SIG-M5 treated with dmso at 0.1 percent for 504 hours (cell line): Measurements from ENCODE around the gene ATG16L2.
A peak's percentile ranks its signal among the peaks of the same experiment; 100 is the strongest.

ENCODE experiments used
- DNase-seq: peaks from one replicate; lab custom pipeline; 2025; ENCODE audit not compliant: unreplicated experiment; lab: John Stamatoyannopoulos, UW

ATG16L2 gene, protein sequence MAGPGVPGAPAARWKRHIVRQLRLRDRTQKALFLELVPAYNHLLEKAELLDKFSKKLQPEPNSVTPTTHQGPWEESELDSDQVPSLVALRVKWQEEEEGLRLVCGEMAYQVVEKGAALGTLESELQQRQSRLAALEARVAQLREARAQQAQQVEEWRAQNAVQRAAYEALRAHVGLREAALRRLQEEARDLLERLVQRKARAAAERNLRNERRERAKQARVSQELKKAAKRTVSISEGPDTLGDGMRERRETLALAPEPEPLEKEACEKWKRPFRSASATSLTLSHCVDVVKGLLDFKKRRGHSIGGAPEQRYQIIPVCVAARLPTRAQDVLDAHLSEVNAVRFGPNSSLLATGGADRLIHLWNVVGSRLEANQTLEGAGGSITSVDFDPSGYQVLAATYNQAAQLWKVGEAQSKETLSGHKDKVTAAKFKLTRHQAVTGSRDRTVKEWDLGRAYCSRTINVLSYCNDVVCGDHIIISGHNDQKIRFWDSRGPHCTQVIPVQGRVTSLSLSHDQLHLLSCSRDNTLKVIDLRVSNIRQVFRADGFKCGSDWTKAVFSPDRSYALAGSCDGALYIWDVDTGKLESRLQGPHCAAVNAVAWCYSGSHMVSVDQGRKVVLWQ

GRCh38 chr11:72814286-72815109 is at the start of gene ATG16L2:
Gene ATG16L2, plus strand, starts transcription at chr11:72814411. Its CDS starts 35 bp downstream, at chr11:72814446.
- peak; percentile 63 for DNase-seq

DNA sequence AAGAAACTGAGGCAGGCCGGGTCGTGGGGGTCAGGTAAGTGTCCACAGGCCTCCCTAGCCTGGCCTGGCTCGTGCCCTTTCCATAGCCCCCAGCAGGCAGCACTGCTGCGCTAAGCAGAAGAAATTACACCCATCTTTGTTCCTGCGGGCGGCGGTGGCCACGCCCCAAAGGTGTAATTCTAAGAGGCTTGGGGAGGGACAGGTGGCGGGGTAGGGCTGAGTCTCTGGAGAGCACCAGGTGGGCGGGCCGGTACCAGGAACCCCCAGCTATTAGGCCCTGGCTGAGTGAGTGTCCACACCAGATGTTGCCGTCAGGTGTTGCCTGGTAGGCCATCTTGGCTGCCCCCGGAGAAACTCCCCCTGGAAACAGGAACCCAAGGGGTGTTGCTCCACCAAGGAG is 49.7 kb upstream of the ATG16L2 start:
- no peak for DNase-seq

GRCh38 chr11:72766152-72766902 is 47.9 kb upstream of the ATG16L2 start:
- no peak for DNase-seq

DNA sequence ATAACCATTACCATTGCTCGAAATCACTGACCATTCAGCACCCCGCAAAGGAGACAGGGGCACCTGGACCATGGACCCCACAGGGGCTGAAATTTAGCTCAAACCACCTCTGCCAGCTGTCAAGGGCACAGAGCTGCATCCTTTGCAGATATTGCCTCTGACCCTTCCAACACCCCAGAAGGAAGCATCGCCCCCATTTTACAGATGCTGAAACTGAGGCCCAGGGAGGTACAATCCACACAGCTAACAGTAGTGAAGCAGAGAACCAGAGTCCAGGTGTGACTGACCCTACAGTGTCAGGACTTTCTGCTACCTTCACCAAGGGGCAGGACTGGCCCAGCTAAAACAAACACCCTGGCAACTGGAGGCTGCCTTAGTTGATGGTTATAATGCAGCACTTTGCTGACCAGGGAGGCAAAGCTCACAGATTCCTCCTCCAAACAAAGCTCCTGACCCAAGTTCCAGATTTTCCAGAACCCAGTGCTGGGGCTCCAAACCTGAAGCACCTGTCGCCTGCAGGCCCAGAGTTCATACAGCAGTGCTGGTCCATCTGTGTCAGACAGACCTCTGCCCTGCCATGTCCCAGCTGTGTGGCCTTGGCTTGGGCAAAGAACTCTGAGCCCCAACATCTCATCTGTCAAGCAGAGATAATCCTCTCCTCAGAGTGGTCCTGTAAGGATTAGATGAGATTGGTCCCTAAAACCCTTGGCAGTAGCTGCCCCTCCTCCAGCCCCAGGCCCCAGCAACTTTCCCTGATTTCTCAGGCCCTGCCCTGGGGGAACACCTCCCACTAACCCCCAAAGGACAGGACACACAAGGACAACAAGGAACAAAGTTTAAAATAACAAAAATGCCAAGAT is 46.8 kb upstream of the ATG16L2 start:
- no peak for DNase-seq

DNA sequence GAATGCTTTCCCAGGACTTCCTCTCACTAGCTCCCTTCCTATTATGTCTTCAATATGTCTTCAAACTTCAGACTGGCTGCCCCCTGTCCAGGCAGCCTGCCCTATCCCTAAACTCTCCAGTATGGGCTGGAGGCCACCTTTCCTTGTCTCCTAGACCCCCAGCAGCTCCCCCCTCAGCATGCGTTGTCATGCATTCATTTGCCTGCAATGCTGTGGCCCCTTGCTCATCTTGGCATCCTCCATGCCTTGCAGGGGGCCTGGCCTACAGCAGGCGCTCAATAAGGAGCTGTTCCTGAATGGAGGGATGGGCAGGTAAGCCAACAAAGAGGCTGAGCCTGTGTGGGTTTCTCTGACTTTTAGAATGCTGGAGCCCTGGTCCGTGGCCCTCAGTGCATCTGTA is 45.6 kb upstream of the ATG16L2 start:
- no peak for DNase-seq

DNA sequence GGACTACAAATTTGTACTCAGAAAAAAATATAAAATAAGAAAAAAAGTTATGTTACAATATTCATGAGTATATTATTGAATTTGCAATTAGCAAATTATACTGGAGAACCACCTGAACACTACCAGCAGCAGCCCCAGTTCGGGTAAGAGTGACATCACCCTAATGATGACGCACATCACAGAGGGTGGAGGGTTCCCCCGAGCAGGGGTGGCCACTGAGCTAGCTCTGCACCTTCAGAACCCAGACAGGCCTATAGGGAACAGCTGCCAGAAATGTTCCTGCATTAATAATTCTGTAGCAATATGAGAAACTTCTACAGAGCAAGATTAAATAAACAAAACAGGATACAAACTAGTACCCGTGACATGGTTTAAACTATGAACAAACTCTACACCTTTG is 44.5 kb upstream of the ATG16L2 start:
- no peak for DNase-seq

- DNase-seq = no peak
These were observed 43.4 kb upstream of the ATG16L2 start for GRCh38 chr11:72770799-72771198.

DNA sequence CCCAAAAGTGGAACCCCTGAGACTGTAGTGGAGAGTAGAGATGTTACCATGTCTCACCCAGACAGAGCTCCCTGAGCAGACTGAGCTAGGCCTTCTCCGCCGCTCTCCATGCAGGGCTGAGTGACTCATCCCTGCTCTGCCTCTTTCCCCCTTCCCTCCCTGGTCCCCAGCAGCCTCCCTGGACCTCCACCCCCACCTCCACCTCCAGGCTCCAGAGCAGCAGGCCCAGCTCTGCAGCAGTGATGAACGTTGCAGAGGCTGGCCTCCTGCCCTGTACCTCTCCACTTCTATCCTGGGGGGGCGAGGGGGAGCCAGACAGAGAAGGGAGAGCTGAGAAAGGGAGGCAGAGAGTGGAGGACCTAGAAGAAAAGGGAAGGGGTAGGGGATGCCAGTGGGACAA is 42.7 kb upstream of the ATG16L2 start:
- no peak for DNase-seq

DNA sequence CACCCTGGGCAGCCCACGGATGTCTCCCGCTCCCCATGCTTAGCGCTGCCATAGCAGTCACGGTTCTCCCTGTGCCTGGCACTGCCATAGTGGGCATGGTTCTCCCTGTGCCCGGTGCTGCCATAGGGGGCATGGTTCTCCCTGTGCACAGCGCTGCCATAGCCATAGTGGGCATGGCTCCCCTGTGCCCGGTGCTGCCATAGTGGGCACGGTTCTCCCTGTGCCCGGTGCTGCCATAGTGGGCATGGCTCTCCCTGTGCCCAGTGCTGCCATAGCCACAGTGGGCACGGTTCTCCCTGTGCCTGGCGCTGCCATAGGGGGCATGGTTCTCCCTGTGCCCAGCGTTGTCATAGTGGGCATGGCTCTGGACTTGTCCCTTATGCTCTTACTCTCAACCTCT is 42.2 kb upstream of the ATG16L2 start:
- DNase-seq = no peak

- DNase-seq = no peak
These were observed 40.9 kb upstream of the ATG16L2 start for GRCh38 chr11:72773291-72773690.

DNA sequence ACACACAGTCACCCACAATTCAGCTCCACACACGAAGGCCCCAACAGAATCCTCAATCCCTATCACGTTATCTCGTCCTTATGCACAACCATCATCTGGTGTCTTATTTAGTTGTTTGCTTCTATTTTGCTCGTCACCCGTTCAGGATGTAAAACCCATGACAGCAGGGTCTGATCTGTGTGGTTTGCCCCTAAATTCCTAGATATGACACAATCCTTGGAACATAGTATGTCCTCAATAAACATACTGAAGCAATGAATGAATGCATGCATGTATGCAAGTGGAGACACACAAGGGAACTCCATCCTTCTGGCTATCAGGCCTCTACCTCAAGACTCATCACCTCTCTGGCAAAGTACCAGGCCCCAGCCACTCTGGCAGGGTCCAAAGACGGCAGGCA is 40.5 kb upstream of the ATG16L2 start:
- DNase-seq = no peak

- DNase-seq = no peak
These were observed 39.7 kb upstream of the ATG16L2 start for GRCh38 chr11:72774499-72774898.

GRCh38 chr11:72775288-72776110 is 38.7 kb upstream of the ATG16L2 start:
- DNase-seq = no peak

DNA sequence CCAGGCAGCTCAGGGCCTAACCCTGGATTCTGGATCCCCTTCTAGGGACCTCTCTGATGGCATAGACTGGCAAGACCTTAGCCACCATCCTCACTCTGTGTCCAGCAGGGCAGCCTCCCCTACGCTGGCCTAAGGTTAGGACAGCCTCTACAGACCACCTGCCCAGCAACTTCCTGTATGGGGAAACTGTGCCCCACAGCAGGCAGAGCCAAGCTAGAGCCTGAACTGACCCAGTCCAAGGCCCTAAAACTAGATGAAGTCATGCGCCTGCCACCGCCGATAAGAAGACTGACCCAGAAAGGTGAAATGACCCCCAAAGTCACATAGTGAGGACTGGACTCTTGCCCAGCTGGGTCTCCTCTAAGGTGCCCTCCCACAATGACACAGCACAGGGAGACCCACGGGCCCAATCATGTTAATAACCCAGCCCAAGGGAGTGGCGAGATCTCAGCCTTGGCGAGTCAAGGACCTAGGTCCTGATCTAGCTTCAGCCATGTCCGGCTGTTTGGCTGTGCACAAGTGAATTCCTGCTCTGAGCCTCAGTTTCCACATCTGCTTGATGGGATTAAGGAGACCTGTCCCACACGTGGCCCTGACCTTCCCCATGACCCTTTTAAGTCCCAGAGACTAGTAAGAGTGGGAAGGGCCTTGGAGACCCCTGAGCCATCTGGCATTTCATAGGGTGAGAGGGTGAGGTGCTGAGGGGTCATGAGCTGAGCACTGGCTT is 37.9 kb upstream of the ATG16L2 start:
- no peak for DNase-seq

DNA sequence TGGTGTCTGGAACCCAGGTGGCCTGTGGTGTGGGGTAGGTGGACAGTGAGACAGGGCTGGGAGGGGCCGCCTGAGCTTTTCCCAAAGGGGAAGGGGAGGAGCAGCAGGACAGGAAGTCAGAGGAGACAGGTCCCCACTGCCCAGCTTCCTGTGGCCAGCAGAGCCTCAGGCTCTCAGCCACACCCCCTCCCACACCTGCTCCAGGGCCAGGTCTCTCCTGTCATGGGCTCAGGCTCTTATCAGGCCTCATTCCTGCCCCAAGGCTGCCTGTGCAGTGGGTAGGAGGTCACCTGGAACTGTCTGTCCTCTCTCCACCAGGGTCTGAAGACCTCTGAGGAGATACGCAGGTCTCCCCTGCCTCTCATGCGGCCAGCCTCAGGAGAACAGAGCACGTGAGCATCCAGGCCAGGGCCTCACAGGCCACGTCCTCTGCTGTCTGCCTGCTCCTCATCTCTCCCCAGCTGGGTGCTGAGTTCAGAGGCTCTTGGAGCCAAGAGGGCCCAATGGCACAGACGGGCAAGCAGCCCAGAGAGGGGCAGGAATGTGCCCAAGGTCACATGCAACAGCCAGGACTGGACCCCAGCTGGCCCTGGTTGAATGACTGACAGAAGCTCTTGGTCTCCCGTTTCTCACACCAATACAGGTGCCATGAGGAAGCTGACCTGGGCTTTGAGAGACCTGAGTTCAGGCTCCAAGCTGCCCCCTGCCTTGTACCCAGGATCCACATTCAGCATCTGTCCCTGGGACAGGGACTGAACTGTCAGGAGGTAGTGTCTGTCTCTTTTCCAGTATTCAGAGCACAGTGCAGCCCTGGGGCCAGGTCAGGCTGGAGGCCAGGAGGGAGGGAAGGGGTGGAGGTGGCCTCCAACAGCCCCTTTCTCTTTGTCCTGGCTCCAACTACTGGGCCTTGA is 37.1 kb upstream of the ATG16L2 start:
- DNase-seq = no peak

DNA sequence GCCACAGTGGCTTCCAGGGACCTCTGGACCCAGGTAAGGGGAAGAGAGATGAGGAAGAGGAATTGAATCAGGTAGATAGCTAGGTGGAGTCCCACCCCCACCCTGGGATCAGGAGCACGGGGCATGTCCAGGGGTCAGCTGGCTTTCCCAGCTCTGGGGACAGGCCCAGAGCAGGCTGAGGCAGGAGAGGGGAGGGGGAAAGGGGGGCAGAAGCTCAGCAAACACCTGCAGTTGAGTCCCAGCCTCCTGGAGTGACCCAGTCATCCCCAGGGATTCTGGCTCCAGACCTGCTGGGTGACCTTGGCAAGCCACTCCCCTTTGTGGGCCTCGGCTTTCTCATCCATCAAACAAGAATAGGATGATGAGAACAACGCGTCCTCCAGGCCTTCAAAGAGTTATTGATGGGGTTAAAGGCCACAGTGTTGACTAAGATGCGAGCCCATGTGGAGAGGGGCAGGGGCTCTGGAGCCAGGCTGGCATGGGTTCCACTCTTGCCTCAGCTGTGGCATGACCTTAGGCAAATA is 36.4 kb upstream of the ATG16L2 start:
- DNase-seq = no peak
